Measurements from ENCODE around the gene ACTN3.

Gene ACTN3

GRCh38 chr11:66566221-66566620 is 19.5 kb downstream of the ACTN3 start:
- H3K9me3 ChIP-seq (ENCODE audit: insufficient read depth, low read length), result no peaks in the 10 kb centered on the region
- no peak overlapping the region for H3K4me3 ChIP-seq (ENCODE audit: insufficient read length, low read depth)
- DNase-seq (ENCODE audit: low read depth, low spot score), result no peak
- no peaks in the 10 kb centered on the region for H3K4me1 ChIP-seq (ENCODE audit: insufficient read depth, insufficient read length)
- H3K36me3 ChIP-seq (ENCODE audit: insufficient read depth, insufficient read length, low read length), result no peaks in the 10 kb centered on the region
- no peak overlapping the region for H3K9ac ChIP-seq (ENCODE audit: insufficient read length, low read depth)
- TF ChIP-seq YY1 (IDR thresholded peaks at IDR 0.05; ENCODE audit: insufficient read depth, insufficient read length) (no peak), ZNF274 (IDR thresholded peaks at IDR 0.05; ENCODE audit: low read depth, low read length) (no peak), SUZ12 (IDR thresholded peaks at IDR 0.05; ENCODE audit: extremely low read depth, insufficient read depth, insufficient read length) (no peak)
- no peaks in the 10 kb centered on the region for H3K27me3 ChIP-seq (ENCODE audit: insufficient read depth, insufficient read length)

DNA sequence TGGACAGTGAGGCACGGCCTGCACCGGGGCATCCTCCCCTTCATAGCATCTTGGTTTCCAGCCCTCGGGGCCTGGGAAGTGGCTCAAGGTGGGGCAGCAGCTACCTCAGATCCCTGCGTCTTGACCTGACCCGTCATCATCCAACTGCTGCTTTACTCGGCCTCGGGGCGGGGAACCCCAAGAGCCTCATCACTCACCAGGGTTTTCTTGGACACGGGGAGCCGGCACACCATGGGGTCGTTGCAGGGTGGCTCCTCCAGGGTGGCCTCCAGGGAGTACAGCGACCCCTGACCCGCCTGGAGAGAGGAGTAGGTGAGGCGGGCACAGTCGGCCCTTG is 21.1 kb downstream of the ACTN3 start:
- Histone ChIP-seq H3K9ac (ENCODE audit: insufficient read length, low read depth) (no peak overlapping the region), H3K4me1 (ENCODE audit: insufficient read depth, insufficient read length) (no peaks in the 10 kb centered on the region), H3K36me3 (ENCODE audit: insufficient read depth, insufficient read length, low read length) (no peaks in the 10 kb centered on the region), H3K9me3 (ENCODE audit: insufficient read depth, low read length) (no peaks in the 10 kb centered on the region), H3K4me3 (ENCODE audit: insufficient read length, low read depth) (no peak overlapping the region), H3K27me3 (ENCODE audit: insufficient read depth, insufficient read length) (no peaks in the 10 kb centered on the region)
- no peak for TF ChIP-seq ZNF274 (IDR thresholded peaks at IDR 0.05; ENCODE audit: low read depth, low read length)
- no peak for TF ChIP-seq SUZ12 (IDR thresholded peaks at IDR 0.05; ENCODE audit: extremely low read depth, insufficient read depth, insufficient read length)
- TF ChIP-seq YY1 (IDR thresholded peaks at IDR 0.05; ENCODE audit: insufficient read depth, insufficient read length), result no peak
- DNase-seq (ENCODE audit: low read depth, low spot score), result no peak

- no peaks in the 10 kb centered on the region for H3K4me1 ChIP-seq (ENCODE audit: insufficient read depth, insufficient read length)
- no peaks in the 10 kb centered on the region for H3K36me3 ChIP-seq (ENCODE audit: insufficient read depth, insufficient read length, low read length)
- H3K4me3 ChIP-seq (ENCODE audit: insufficient read length, low read depth), result no peak within 1 kb of the TSS
- DNase-seq (ENCODE audit: low read depth, low spot score), result no peak
- peak within 1 kb of the TSS; percentile 7 for H3K9ac ChIP-seq (ENCODE audit: insufficient read length, low read depth)
- no peaks in the 10 kb centered on the region for H3K9me3 ChIP-seq (ENCODE audit: insufficient read depth, low read length)
- no peak for TF ChIP-seq YY1 (IDR thresholded peaks at IDR 0.05; ENCODE audit: insufficient read depth, insufficient read length)
- TF ChIP-seq ZNF274 (IDR thresholded peaks at IDR 0.05; ENCODE audit: low read depth, low read length), result no peak
- no peak for TF ChIP-seq SUZ12 (IDR thresholded peaks at IDR 0.05; ENCODE audit: extremely low read depth, insufficient read depth, insufficient read length)
- H3K27me3 ChIP-seq (ENCODE audit: insufficient read depth, insufficient read length), result no peaks in the 10 kb centered on the region
Measured at GRCh38 chr11:66568124-66568916, 21.6 kb downstream of the ACTN3 start, which contains the start of gene CTSF. TSS of gene CTSF (minus strand) at chr11:66568606. CDS start at chr11:66568486, 120 bp downstream.

DNA sequence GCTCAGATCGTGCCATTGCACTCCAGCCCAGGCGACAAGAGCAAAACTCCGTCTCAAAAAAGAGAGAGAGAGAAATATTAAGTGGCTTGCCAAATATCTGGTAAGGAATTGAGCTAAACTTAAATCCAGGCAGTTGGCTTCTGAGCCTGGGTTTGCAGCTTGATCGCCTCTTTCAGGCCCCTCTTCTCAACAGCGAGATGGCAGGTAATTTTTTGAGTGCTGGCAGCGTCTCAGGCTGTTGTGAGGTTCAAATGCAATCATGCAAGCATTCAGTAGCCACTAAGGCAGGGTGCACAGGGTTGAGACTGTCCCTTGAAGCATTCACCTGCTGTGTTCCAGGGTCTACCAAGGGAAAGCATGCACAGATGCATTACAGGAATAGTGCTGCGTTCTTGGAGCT is 22.4 kb downstream of the ACTN3 start:
- Histone ChIP-seq H3K4me3 (ENCODE audit: insufficient read length, low read depth) (no peak overlapping the region), H3K9me3 (ENCODE audit: insufficient read depth, low read length) (peaks cover 3% of the 10 kb centered on the region; the same call in 1 of the 2 replicates), H3K4me1 (ENCODE audit: insufficient read depth, insufficient read length) (no peaks in the 10 kb centered on the region), H3K36me3 (ENCODE audit: insufficient read depth, insufficient read length, low read length) (no peaks in the 10 kb centered on the region), H3K9ac (ENCODE audit: insufficient read length, low read depth) (peak overlapping the region; percentile 7), H3K27me3 (ENCODE audit: insufficient read depth, insufficient read length) (no peaks in the 10 kb centered on the region)
- DNase-seq (ENCODE audit: low read depth, low spot score), result no peak
- TF ChIP-seq SUZ12 (IDR thresholded peaks at IDR 0.05; ENCODE audit: extremely low read depth, insufficient read depth, insufficient read length) (no peak), ZNF274 (IDR thresholded peaks at IDR 0.05; ENCODE audit: low read depth, low read length) (no peak), YY1 (IDR thresholded peaks at IDR 0.05; ENCODE audit: insufficient read depth, insufficient read length) (no peak)

GRCh38 chr11:66570079-66570849 is 23.6 kb downstream of the ACTN3 start:
- Histone ChIP-seq H3K36me3 (ENCODE audit: insufficient read depth, insufficient read length, low read length) (no peaks in the 10 kb centered on the region), H3K4me1 (ENCODE audit: insufficient read depth, insufficient read length) (no peaks in the 10 kb centered on the region), H3K9me3 (ENCODE audit: insufficient read depth, low read length) (peaks cover 4% of the 10 kb centered on the region; the same call in 1 of the 2 replicates), H3K4me3 (ENCODE audit: insufficient read length, low read depth) (no peak overlapping the region), H3K27me3 (ENCODE audit: insufficient read depth, insufficient read length) (no peaks in the 10 kb centered on the region), H3K9ac (ENCODE audit: insufficient read length, low read depth) (no peak overlapping the region)
- TF ChIP-seq ZNF274 (IDR thresholded peaks at IDR 0.05; ENCODE audit: low read depth, low read length) (no peak), YY1 (IDR thresholded peaks at IDR 0.05; ENCODE audit: insufficient read depth, insufficient read length) (no peak), SUZ12 (IDR thresholded peaks at IDR 0.05; ENCODE audit: extremely low read depth, insufficient read depth, insufficient read length) (no peak)
- peak; percentile 85 for DNase-seq (ENCODE audit: low read depth, low spot score)

DNA sequence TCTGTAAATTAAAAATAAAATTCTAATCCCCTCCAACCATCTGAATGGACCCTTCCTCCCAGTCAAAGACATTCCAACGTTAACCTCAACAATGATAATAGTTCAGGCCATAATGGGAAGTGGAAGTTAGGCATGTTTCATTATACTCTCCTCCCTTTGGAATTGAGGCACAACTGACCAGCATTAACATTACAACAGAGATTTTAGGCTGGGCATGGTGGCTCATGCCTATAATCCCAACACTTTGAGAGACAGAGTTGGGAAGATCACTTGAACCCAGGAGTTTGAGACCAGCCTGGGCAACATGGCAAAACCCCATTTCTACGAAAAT is 24.1 kb downstream of the ACTN3 start:
- no peak overlapping the region for H3K9ac ChIP-seq (ENCODE audit: insufficient read length, low read depth)
- no peaks in the 10 kb centered on the region for H3K27me3 ChIP-seq (ENCODE audit: insufficient read depth, insufficient read length)
- peak; percentile 51 for DNase-seq (ENCODE audit: low read depth, low spot score)
- H3K4me3 ChIP-seq (ENCODE audit: insufficient read length, low read depth), result no peak overlapping the region
- no peaks in the 10 kb centered on the region for H3K4me1 ChIP-seq (ENCODE audit: insufficient read depth, insufficient read length)
- TF ChIP-seq SUZ12 (IDR thresholded peaks at IDR 0.05; ENCODE audit: extremely low read depth, insufficient read depth, insufficient read length) (no peak), YY1 (IDR thresholded peaks at IDR 0.05; ENCODE audit: insufficient read depth, insufficient read length) (no peak), ZNF274 (IDR thresholded peaks at IDR 0.05; ENCODE audit: low read depth, low read length) (no peak)
- H3K36me3 ChIP-seq (ENCODE audit: insufficient read depth, insufficient read length, low read length), result no peaks in the 10 kb centered on the region
- peaks cover 4% of the 10 kb centered on the region; the same call in 1 of the 2 replicates for H3K9me3 ChIP-seq (ENCODE audit: insufficient read depth, low read length)

- peak; percentile 51 for DNase-seq (ENCODE audit: low read depth, low spot score)
- TF ChIP-seq SUZ12 (IDR thresholded peaks at IDR 0.05; ENCODE audit: extremely low read depth, insufficient read depth, insufficient read length) (no peak), YY1 (IDR thresholded peaks at IDR 0.05; ENCODE audit: insufficient read depth, insufficient read length) (no peak), ZNF274 (IDR thresholded peaks at IDR 0.05; ENCODE audit: low read depth, low read length) (no peak)
Measured at GRCh38 chr11:66579017-66579606, 32.4 kb downstream of the ACTN3 start.

More at GRCh38 chr11:66579017-66579606, 32.4 kb downstream of the ACTN3 start:
- H3K9ac ChIP-seq (ENCODE audit: insufficient read length, low read depth), result peak overlapping the region; percentile 23
- H3K4me3 ChIP-seq (ENCODE audit: insufficient read length, low read depth), result no peak overlapping the region
- peaks cover 3% of the 10 kb centered on the region for H3K4me1 ChIP-seq (ENCODE audit: insufficient read depth, insufficient read length)
- H3K9me3 ChIP-seq (ENCODE audit: insufficient read depth, low read length), result peaks cover 20% of the 10 kb centered on the region
- H3K36me3 ChIP-seq (ENCODE audit: insufficient read depth, insufficient read length, low read length), result no peaks in the 10 kb centered on the region
- H3K27me3 ChIP-seq (ENCODE audit: insufficient read depth, insufficient read length), result peaks cover 11% of the 10 kb centered on the region
